Transverse colon (tissue), 4 donors: ENCODE data around the gene MYLK.

Source experiments
- EP300 ChIP-seq: sonication (generic); formaldehyde crosslinking; IDR thresholded peaks from one replicate; pipeline ENCODE4 v1.6.1; 2017; ENCODE audit warnings: antibody characterized with exemption, low read depth
- POLR2A ChIP-seq: fragments of 450-650 bp; IDR thresholded peaks from one replicate; pipeline ENCODE4 v1.6.1; 2016; ENCODE audit warnings: antibody characterized with exemption, mild to moderate bottlenecking, moderate library complexity
- POLR2AphosphoS5 ChIP-seq, 3 donors: sonication (generic); formaldehyde crosslinking; IDR thresholded peaks; one replicate each; pipeline ENCODE4 v1.6.1; 2016; ENCODE audit warnings: antibody characterized with exemption in 3 of 3
- TF ChIP-seq, protein P1 (sequence below), 5 experiments: fragments of 200-600 bp in 3 of 5; fragments of 450-650 bp in 2 of 5; sonication (generic) in 3 of 5; IDR thresholded peaks; 1 replicate in 2 of 5; 2 replicates in 3 of 5; pipeline ENCODE4 v1.5.1; 2016 to 2017; ENCODE audit warnings: antibody characterized with exemption in 5 of 5, inconsistent platforms in 3 of 5, mild to moderate bottlenecking in 2 of 5, moderate library complexity in 1 of 5

DNA sequence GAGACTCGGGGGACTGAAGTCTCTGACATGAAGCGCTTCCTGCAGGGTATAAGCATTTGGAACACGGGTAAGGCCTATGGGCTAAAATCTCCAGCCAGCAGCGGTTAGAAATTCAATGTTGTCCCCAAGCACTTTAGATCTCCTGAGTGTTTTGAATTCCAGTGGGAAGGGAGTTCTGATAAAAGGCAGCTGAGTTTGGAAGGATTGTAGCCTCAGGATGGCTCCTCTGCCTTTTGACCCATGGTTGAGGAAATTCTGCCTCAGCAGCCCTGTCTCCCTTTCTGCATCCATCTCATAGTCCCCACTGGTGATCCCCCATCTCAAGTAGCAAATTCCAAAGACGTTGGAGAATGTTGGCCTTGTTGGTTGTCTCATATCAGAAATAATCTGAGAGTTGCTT, 275.1 kb downstream of the MYLK start:
- TF ChIP-seq, protein P1, sequence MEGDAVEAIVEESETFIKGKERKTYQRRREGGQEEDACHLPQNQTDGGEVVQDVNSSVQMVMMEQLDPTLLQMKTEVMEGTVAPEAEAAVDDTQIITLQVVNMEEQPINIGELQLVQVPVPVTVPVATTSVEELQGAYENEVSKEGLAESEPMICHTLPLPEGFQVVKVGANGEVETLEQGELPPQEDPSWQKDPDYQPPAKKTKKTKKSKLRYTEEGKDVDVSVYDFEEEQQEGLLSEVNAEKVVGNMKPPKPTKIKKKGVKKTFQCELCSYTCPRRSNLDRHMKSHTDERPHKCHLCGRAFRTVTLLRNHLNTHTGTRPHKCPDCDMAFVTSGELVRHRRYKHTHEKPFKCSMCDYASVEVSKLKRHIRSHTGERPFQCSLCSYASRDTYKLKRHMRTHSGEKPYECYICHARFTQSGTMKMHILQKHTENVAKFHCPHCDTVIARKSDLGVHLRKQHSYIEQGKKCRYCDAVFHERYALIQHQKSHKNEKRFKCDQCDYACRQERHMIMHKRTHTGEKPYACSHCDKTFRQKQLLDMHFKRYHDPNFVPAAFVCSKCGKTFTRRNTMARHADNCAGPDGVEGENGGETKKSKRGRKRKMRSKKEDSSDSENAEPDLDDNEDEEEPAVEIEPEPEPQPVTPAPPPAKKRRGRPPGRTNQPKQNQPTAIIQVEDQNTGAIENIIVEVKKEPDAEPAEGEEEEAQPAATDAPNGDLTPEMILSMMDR (IDR thresholded peaks at IDR 0.05) = no peak
- TF ChIP-seq EP300 (no peak), POLR2AphosphoS5 (IDR thresholded peaks at IDR 0.05) (peak in 1 of 3 donors; percentile 32), POLR2A (no peak)
